Iris pigment epithelial cell (primary cell): ENCODE results near the gene DSCAM.

Source experiments
- DNase-seq: peaks from one replicate; pipeline ENCODE4 v3.0.0-alpha.2; 2011; ENCODE audit warnings: low read depth

DSCAM gene

GRCh38 chr21:39980241-39980820 is 866.6 kb downstream of the DSCAM start:
- DNase-seq, result no peak

- DNase-seq, result no peak
These were observed 867.6 kb downstream of the DSCAM start for GRCh38 chr21:39979321-39979720.

- DNase-seq, result no peak
These were observed 870.2 kb downstream of the DSCAM start for GRCh38 chr21:39976800-39977199.

- DNase-seq, result no peak
These were observed 873.8 kb downstream of the DSCAM start for GRCh38 chr21:39972976-39973770.

GRCh38 chr21:39972471-39972870 is 874.5 kb downstream of the DSCAM start:
- DNase-seq, result no peak

- no peak for DNase-seq
These were observed 875.0 kb downstream of the DSCAM start for GRCh38 chr21:39971956-39972355.

GRCh38 chr21:39969691-39970364 is 877.1 kb downstream of the DSCAM start:
- DNase-seq, result no peak

GRCh38 chr21:39968010-39968409 is 878.9 kb downstream of the DSCAM start:
- no peak for DNase-seq

GRCh38 chr21:39966786-39967185 is 880.2 kb downstream of the DSCAM start:
- no peak for DNase-seq

GRCh38 chr21:39965026-39965425 is 881.9 kb downstream of the DSCAM start:
- DNase-seq, result no peak

- peak; percentile 7 for DNase-seq
These were observed 885.7 kb downstream of the DSCAM start for GRCh38 chr21:39961251-39961650.
